GM12874 (cell line): Measurements from ENCODE around the gene EXOC3.

ENCODE experiments used
- CTCF ChIP-seq: IDR thresholded peaks from 2 replicates; pipeline ENCODE4 v1.5.1; 2011; ENCODE audit warnings: low read depth, mild to moderate bottlenecking, control low read depth, low read length, moderate library complexity; ENCODE audit not compliant: insufficient read depth

The EXOC3 gene

GRCh38 chr5:477247-477646 is 34.3 kb downstream of the EXOC3 start:
- TF ChIP-seq CTCF: no peak

- TF ChIP-seq CTCF: no peak
Observed at GRCh38 chr5:477871-478270, 34.9 kb downstream of the EXOC3 start.

- no peak for TF ChIP-seq CTCF
Observed at GRCh38 chr5:478369-478981, 35.5 kb downstream of the EXOC3 start.

- no peak for TF ChIP-seq CTCF
Observed at GRCh38 chr5:478982-479535, 36.1 kb downstream of the EXOC3 start.

- TF ChIP-seq CTCF: no peak
Observed at GRCh38 chr5:479566-480319, 36.8 kb downstream of the EXOC3 start.

GRCh38 chr5:481347-481746 is 38.4 kb downstream of the EXOC3 start:
- TF ChIP-seq CTCF: no peak

GRCh38 chr5:482021-482420 is 39.0 kb downstream of the EXOC3 start:
- no peak for TF ChIP-seq CTCF
